ENCODE measurements around the gene SHC2.

GRCh38 chr19:495081-495401 lies 34.2 kb upstream of the SHC2 start:
- TF ChIP-seq, protein P1, sequence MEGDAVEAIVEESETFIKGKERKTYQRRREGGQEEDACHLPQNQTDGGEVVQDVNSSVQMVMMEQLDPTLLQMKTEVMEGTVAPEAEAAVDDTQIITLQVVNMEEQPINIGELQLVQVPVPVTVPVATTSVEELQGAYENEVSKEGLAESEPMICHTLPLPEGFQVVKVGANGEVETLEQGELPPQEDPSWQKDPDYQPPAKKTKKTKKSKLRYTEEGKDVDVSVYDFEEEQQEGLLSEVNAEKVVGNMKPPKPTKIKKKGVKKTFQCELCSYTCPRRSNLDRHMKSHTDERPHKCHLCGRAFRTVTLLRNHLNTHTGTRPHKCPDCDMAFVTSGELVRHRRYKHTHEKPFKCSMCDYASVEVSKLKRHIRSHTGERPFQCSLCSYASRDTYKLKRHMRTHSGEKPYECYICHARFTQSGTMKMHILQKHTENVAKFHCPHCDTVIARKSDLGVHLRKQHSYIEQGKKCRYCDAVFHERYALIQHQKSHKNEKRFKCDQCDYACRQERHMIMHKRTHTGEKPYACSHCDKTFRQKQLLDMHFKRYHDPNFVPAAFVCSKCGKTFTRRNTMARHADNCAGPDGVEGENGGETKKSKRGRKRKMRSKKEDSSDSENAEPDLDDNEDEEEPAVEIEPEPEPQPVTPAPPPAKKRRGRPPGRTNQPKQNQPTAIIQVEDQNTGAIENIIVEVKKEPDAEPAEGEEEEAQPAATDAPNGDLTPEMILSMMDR (IDR thresholded peaks at IDR 0.05; ENCODE audit: low read depth, low read length, poor library complexity, severe bottlenecking), result no peak
- no peak for TF ChIP-seq EZH2phosphoT487 (IDR thresholded peaks at IDR 0.05; ENCODE audit: borderline replicate concordance, low read length)
